NCI-H146 treated with DMSO at 0.1 percent for 48 hours (cell line): Measurements from ENCODE around the gene SPON1.

Experiments
- DNase-seq: peaks from one replicate; lab custom pipeline; 2025; ENCODE audit not compliant: unreplicated experiment; lab: John Stamatoyannopoulos, UW

SPON1 gene

DNA sequence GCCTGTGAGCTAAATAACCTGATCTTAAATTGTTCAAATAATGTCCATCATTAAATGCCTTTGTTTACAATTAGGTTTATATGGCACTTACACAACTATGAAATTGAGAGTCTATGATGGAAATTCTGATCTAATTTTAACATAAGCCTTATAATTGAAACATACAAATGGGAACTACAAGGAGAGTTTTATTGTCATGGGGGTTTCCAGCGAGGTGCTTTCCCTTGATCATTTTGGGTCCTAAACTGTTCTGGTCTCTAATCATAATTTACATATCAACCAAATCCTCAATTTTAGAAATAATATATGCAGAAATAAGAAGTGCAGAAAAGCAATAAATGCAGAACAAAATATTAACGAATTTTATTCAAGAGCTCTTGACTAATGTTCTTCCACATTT lies 351.6 kb downstream of the SPON1 start:
- no peak for DNase-seq

DNA sequence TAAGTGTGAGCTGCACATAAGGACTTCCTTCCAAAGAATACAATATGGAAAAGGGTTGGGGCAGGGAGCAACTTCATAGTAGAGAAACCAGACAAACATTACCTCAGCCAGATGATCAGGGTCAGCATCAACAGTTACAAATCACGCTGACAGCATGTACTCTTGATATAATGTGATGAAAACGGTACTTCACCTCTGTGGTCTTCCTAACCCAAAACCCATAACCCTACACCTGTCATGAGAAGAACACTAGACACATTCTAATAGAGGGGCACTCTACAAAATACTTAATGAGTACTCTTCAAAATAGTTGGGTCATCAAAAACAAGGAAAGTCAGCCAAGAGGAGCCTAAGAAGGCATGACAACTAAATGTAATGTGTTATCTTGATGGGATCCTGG lies 352.6 kb downstream of the SPON1 start:
- no peak for DNase-seq
